Measurements from ENCODE around the gene TENM4.

Gene TENM4

DNA sequence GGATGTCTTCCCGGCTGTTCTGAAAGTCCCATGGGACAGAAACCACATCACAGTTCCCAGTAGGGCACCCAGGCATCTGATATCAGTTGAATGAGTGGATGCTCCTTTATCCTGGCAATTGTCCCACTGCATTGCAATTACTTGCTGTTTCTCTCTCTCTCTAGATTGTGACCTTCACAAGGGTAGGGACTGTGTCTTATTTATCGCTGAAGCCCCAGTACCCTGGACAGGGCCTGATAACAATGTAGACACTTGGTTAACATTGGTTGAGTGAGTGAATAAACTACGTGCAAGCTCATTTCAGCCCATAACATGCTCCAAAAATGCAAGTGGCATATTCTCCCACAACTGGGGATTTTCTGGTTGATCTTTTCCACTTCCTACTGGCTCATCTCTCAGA, 672.5 kb downstream of the TENM4 start:
- no peak for DNase-seq (ENCODE audit: low read depth in 1 of 2, low spot score in 1 of 2)

DNA sequence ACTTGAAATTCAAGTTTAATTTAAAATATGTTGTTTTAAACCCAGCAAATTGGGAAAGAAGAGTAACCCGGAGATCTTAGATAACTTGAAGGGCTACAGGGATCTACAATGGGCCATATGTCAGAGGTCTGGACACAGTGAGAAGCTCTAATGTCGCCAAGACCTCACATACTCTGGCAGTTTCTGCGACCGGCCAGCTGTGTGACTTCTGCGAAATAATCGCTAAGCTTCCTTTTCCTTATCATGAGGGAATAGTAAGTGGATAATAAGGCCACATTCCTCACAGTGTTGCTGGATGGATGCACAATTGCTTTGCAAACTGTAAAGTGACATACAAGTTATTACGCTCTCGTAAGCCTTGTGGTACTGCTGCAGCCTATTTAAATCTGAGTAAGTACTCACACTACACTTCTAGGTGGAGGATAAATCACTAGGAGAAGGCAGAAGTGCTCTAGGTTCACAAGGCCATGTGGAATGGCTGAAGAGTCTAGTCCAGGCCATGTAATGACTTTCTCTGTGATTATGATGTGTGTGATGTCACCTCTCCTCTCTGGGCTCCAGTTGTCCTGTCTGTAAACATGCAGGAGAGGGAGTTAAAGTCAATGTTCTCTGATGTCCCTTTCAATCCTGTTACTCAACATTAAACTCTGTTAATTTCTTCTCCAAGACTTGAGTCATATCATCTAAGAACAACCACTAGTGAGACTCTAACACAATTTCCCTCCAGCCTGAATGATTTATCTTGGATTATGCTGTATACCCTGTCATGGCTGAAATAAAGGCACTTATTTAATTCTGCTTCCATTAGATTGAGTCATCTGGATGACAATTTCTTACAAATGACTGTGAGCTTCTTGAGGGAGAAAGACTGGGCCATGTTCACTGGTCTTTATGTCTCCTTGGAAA, 673.5 kb downstream of the TENM4 start:
- no peak for DNase-seq (ENCODE audit: low read depth in 1 of 2, low spot score in 1 of 2)

DNA sequence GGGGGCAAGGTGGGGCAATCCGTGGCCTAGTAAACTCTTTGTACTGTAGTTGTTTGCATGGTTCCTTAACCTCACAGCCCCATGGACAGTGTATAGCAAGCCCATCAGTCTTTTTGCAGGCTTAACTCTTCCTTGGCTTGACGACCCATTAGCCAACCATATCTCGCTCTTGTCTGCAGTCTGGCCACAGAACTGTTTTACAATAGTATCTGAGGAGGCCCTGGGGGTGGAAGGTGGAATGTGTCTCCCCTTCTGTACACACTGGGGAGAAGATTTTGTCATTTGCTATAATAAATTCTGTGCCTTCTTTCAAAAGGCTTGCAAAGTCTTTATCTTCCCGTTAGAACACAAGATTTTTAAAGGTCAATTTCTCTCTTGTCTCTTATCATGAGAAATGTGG, 675.9 kb downstream of the TENM4 start:
- DNase-seq (ENCODE audit: low read depth in 1 of 2, low spot score in 1 of 2), result no peak

DNA sequence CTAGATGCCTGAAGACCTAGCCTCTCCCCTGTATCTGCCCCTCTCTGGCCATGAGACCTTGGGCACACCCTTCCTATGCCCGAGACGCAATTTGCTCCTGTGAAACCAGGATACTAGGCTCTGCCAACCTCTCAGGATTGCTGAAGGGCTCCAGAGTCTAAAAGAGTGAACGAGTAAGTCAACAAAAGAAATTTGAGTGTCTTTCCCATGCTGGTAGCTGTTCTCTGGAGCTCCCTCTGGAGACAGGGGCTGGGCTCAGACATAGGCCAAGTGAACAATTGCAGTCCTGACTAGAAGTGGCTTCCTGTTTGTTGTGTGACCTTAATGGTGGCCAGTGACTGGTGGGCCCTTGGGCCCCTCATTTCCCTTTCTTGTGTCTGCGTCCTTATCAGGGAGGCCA, 677.2 kb downstream of the TENM4 start:
- no peak for DNase-seq (ENCODE audit: low read depth in 1 of 2, low spot score in 1 of 2)

DNA sequence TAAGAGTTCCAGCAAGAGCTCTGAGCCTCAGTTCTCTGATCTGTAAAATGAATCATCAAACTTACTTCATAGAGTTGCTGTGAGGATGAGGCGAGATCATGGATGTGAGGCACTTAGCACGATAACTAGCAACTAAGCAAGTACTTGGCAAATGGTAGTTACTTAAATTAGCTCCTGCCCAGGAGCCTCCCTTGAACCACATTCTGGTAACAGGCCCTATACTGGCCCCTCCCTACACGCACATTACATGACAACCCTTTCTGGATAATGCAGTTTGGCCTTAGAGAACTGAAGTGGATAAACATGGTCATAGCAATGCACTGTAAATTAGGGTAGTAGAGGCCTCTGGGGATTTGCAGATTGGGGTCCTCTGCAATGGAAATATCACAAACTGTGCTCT, 678.7 kb downstream of the TENM4 start:
- no peak for DNase-seq (ENCODE audit: low read depth in 1 of 2, low spot score in 1 of 2)

DNA sequence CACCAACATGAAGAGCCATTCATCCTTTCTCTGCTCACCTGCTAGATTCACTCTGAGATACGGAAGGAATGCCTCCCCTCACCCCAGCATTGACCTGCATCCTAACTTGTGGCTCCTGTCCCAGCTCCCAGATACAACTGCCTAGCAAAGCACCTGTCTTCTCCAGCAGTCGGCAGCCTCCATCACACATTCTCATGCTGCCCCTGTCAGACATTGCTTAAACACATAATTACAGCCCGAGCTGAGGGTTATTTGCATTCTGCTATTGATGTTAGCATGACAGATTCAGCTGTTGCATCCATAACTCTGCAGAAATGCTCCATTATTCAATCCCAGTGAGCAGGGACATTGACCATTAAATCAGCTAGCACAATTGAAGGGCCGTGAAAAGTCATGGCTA, 681.8 kb downstream of the TENM4 start:
- no peak for DNase-seq (ENCODE audit: low read depth in 1 of 2, low spot score in 1 of 2)

DNA sequence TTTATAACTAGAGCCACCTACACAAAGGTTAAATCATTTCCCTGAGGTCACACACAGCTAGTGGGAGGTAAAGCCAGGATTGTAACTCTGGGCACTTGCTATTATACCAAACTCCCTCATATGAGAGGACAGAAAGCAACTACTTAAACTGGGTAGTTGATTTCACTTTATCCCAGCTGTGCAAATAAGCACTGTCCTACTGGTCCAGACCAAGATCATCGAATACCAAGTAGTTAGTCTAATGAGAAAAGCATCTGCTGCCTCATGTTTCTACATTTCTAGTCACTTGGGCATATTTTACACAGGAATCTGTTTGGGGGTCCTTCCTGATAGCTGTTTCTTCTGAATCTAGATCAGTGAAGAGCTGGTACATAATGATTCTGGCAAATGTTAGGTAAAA, 687.5 kb downstream of the TENM4 start:
- no peak for DNase-seq (ENCODE audit: low read depth in 1 of 2, low spot score in 1 of 2)

DNA sequence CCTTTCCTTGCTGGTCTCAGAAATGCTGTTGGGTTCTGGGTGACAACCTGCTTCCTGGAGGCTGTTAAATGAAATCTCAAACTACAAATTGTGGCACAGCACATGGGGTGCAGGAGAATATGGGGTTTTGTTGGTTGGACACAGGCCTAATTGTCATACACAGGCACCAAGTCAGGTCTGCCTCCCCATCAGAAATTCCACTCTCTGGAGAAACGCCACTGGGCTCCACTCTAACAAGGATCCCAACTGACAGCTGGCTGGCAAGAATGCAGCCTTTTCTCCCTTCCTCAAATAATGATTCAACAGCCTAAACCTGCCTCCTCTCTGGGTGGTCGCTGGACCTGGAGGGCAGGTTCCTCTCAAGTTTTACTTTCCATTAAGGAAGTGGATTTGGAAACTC, 688.3 kb downstream of the TENM4 start:
- no peak for DNase-seq (ENCODE audit: low read depth in 1 of 2, low spot score in 1 of 2)

DNA sequence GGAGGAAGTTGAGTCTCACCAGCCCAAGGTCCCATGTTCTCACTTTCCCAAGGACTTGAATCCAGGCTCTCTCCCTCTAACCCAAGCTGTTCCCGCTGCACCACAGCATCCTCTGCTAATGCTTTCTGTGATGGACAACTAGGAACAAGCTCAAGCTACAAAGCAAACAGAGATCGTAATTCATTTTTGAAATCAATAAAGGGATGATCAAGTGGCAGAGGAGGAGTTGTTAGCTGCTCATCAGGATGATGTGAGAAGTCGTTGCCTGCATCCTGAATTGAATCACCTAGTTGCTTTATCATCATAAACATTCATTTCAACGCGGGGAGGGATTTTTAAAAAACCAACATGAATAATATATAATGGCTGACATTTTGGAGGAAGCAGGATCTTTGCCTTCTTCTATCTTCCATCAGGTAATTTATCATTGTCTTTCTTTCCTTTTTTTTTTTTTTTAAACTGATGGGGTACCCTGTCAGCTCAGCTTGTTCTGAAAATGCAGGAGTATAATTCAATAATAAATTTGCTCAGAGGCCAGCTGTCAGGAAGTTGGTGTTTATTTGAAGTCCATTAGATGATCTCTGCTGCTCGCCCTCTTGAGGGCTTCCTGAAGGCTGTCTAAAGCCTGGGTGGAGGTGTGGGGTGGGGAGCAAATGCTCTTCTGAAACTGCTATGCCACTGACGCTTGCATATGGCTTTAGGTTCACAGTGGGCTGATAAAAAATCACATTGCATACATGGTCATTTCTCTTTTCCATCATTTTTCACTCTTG, 691.7 kb downstream of the TENM4 start:
- no peak for DNase-seq (ENCODE audit: low read depth in 1 of 2, low spot score in 1 of 2)

DNA sequence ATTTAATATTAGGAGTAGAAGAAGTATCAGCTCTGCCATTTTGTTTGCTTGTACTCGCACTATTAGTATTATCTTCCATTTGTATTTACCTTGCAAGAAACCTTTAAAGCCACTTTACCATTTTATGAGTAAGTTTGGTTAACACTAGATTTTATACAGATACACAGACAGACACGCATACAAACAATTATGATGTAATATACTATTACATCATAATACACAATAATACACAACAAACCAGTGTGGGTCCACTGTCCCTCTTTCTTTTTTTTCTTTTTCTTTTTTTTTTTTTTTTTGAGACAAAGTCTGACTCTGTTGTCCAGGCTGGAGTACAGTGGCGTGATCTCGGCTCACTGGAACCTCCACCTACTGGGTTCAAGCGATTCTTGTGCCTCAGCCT, 695.9 kb downstream of the TENM4 start:
- no peak for DNase-seq (ENCODE audit: low read depth in 1 of 2, low spot score in 1 of 2)

DNA sequence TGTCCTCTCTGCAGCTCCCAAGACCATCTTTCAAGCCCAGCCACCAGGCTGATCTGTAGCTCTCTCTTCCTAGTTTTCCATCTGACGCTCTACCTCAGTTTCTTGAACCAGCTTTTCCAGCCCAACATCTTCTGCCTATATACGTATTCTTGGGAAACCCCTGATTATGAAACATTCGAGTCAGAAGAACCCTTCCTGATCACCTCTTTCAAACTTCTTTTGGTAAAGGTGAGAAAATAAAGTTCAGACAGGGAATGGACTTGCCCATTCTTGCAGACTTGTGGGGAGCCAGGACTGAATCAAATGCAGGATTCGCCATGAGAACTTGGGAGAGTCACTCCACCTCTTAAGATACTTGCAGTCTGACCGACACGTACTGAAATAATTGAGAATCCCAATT, 696.6 kb downstream of the TENM4 start:
- no peak for DNase-seq (ENCODE audit: low read depth in 1 of 2, low spot score in 1 of 2)

DNA sequence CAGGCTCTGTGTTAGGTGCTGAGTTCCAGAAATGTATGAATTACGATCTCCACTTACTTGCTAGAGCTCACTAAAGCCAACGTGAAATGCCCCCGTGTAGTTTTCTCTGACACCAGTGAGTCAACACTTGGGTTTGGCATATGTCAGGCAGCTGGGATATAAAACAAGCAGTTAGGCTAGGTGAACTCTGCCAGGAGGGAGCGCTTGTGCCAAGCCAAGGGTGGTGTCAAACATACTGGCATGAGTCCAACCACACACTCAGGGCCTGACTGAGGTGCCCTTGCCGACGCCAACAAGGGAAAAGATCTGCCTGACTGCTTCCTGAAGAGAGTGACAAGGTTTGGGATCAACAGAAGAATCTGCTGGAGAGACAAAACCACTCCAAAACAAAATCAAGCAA, 698.4 kb downstream of the TENM4 start:
- DNase-seq (ENCODE audit: low read depth in 1 of 2, low spot score in 1 of 2), result no peak

DNA sequence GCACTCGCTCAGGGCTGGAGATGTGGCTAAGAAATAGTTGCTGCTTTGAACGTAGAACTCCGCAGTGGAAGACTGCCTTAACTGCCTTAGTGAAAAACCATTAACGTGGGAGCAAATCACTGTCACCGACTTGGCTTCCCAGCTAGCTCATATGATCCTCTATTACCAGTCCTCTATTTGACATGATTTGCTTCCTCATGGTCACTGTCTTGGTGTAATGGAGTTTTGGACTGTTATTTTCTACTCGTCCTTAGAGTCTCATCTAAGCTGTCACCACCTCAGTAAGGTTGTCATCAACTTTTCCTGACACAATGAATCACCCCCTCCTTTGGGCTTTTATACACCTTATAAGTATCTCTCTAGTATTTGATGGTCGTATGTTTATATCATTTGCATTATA, 699.1 kb downstream of the TENM4 start:
- DNase-seq (ENCODE audit: low read depth in 1 of 2, low spot score in 1 of 2), result no peak

DNA sequence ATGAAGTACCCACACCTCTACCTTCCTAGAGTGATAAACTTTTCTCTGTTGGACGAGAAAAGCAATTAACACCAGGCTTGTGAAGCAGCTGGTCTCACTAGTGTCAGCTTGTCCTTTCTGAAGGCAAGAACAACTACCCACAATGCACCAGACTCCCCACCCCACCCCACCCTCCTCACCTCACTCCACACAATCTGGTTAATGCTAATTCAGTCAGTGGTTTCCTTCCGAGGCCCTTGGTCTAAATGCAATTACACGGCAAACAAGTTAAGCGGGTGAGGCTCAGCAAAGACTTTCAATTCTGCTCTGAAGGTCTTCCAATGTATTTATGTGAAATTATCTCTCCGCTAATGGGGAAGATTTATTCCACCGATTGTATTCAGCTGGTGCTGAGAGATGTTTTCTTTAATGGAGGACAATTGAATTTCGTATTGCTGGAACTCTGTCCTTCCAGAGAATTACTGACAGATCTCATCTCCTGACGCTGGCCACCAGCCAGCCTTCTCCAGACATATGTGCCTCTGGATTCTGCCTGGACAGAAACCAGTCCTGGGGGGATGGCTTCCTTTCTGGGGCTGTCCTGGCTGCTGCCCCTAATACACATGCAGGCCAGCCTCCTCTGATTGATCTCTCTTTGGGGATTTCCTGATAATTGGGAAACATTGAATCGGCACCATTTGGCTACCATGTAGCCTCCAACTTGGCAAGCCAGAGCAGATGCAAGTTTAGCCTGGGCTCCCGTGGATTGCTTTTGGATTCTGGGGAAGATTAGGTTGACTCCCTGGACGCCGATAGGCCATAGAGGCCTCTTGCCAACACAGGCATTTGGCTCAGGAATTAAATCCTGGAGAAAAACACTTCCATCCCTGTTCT, 700.4 kb downstream of the TENM4 start:
- DNase-seq (ENCODE audit: low read depth in 1 of 2, low spot score in 1 of 2), result no peak

DNA sequence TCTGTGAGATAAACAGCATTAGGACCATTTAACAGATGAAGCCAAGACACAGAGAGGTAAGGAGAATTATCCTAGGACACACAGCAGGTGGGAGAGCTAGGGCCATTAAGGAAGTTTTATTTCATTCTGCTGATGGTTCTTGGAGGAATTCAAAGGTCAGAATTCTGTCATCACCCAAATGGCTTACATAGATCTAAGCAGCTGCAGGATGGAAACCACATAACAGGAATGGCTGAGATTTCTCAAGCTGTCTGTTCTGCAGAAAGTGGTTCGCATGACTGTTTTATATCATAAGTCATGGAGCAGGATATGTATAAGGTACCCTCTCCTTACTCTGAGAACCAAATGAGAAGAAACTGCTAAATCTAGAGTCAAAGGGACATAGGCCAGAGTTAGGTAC, 702.9 kb downstream of the TENM4 start:
- DNase-seq (ENCODE audit: low read depth in 1 of 2, low spot score in 1 of 2), result no peak

DNA sequence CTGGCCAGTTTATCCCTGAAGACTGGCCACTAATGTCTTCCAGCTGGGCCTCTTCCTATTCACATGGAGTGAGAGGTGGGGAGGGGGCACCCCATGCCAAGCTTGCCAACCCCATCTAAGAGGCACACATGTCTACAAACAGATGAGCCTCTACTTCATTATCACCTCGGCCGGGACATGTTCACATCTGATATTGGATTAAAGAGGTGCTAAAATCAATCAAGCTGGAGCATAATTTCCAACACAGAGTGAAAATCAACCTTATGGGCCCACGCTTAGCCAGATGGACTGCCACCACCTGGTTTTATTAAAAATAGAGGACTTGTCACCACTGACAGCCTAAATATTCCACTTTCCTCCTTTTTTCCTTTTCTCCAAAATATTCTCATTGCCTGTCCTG, 703.5 kb downstream of the TENM4 start:
- DNase-seq (ENCODE audit: low read depth in 1 of 2, low spot score in 1 of 2), result no peak

DNA sequence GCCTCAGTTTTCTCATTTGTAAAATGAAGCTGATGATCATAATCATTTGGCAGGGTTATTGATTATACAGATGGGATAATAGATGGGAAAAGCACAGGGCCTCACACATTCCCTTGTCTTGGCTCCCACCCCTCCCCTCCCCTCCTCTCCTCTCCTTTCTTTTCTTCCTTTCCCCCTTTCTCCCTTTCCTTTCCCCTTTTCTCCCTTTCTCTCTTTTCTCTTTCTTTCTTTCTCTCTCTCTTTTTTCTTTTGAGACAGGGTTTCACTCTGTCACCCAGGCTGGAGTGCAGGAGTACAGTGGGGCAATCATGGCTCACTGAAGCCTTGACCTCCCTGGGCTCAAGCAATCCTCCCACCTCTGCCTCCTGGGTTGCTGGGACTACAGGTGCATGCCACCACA, 705.1 kb downstream of the TENM4 start:
- no peak for DNase-seq (ENCODE audit: low read depth in 1 of 2, low spot score in 1 of 2)

DNA sequence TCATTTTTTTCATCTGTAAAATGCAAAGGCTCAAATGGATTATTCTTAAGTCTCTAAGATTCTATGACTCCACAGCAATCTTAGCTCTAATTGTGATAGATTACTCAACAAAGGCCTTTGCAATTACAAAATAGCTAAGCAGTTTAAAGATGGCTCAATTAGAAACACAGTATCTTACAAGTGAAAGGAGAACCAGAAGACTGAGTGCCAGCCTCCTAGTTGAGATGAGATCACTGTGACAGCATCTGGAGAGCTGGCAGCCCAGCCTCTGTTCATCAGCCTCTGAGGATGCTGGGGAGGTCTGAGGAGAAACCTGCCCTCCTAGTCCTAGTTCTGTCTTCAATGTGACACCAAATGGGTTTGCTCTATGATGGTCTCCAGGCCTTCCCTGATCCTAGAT, 707.8 kb downstream of the TENM4 start:
- DNase-seq (ENCODE audit: low read depth in 1 of 2, low spot score in 1 of 2), result no peak

DNA sequence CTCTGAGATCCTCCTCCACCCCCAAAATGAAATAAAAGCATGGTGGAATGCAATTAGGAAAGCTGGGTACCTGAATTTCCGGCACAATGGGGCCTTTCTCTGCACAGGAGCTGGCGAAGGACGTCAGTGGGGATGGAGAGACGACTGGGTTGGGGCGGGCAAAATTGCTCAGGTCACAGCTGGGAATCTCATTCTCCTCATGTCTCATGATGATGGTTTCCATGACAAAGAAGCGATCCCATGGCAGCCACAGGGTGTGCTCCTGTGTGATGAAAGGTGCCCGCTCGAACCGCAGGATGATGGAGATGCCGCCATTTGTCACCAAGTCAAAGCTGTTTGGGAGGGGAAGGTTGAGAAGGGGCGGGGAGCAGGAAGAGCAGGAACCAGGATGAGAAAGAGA, 708.6 kb downstream of the TENM4 start:
- DNase-seq (ENCODE audit: low read depth in 1 of 2, low spot score in 1 of 2), result no peak

DNA sequence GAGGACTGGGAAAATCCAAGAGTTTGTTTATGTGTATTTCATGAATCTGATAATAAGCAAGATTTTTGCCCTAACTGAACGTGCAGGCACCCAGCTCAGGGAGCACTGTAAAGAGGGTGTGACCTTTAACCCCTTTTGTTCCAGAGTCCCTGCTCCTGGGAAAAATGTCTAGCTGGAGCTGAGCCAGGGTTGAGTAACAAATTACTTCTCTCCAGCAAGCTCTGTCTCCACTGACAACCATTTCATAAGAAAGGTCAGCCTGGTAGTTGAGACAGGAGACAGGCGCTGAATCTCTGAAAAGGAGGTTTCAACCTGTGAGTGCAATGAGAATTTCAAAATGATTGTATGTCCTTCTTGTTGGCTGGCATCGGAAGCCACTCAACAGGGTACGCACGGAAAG, 709.8 kb downstream of the TENM4 start:
- no peak for DNase-seq (ENCODE audit: low read depth in 1 of 2, low spot score in 1 of 2)

DNA sequence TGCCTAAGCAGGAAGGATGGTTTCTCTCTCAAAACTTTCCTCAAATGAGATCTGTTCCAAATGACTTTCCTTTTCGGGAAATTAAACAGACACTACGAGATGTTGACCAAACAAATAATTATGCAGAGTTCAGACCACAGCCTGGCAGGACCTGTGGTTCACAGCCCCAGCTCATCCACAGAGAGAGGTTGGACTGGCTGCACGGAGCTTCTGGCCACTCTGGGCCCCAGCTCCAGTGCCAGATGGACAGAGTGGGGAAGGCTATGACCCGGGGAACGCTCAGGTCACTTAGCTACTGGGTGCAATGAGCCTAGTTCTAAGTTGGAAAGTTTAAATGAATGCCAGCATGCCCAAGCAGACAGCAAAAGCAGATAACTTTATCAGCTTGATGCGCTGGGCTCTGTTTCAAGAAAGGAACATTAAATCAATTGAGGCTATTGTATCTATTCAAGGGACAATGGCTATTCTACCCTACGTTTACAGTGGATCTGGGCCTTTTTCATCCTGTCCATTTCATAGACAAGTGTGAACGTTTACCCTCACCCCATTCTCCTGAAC, 710.5 kb downstream of the TENM4 start:
- DNase-seq (ENCODE audit: low read depth in 1 of 2, low spot score in 1 of 2), result no peak

Data from activated CD4-positive, alpha-beta T cell treated with anti-CD3 and anti-CD28 coated beads, Interleukin-2, amount 50 U/mL, for 24 hours (primary cell).